HG03439 (cell line): ENCODE data around the gene MOB1A.
"Not testable (repeated sequence)": the region's sequence is repeated elsewhere in the genome, so short reads cannot be mapped to it uniquely, and the experiment has no call there.

Source experiments
- ATAC-seq: cut with Tn5 transposase; IDR thresholded peaks from one replicate; pipeline ENCODE4 v1.9.1; 2021; ENCODE audit warnings: mild to moderate bottlenecking, moderate library complexity; ENCODE audit not compliant: unreplicated experiment

Gene MOB1A

GRCh38 chr2:74178211-74179062 lies at the start of gene MOB1A:
Gene MOB1A (minus strand): TSS chr2:74178879. CDS start chr2:74178674, 205 bp downstream.
- peak; percentile 82 for ATAC-seq

- no peak for ATAC-seq
These were observed 49.0 kb upstream of the MOB1A start for GRCh38 chr2:74227646-74228045.

- ATAC-seq: no peak
These were observed 48.1 kb upstream of the MOB1A start for GRCh38 chr2:74226648-74227213.

DNA sequence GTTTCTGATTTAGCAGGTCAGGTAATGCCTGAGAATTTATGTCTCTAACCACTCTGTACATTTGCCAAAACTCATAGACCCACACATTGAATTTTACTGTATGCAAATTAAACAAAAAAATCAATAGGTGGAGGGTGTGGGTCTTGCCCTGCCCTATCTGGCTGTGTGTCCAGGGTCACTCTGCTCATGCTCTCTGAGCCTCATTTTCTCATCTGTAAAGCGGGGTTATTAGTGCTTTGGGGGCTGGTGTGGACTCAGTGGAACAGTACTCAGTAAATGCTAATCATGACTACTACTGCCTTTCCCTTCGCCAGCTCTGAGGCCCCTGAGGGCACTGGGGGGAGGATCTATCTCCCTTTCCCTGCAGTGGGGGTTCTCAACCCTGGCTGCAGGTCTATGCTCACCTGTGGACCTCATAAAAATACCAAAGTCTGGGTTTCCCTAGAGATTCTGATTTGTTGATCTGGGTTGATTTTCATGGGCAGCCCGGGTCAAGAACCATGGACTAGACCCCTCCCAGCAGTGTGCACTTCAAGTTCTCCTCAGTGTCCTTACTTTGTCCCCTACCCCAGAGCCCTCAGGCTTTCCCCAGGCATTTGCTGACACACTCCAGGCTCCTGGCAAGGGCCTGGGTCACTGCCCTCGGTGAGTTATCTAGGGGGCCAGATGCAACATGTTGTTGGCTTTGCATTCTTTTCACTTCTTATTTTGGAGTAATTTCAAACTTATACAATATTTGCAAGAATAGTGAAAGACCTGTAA lies 47.2 kb upstream of the MOB1A start:
- no peak for ATAC-seq

DNA sequence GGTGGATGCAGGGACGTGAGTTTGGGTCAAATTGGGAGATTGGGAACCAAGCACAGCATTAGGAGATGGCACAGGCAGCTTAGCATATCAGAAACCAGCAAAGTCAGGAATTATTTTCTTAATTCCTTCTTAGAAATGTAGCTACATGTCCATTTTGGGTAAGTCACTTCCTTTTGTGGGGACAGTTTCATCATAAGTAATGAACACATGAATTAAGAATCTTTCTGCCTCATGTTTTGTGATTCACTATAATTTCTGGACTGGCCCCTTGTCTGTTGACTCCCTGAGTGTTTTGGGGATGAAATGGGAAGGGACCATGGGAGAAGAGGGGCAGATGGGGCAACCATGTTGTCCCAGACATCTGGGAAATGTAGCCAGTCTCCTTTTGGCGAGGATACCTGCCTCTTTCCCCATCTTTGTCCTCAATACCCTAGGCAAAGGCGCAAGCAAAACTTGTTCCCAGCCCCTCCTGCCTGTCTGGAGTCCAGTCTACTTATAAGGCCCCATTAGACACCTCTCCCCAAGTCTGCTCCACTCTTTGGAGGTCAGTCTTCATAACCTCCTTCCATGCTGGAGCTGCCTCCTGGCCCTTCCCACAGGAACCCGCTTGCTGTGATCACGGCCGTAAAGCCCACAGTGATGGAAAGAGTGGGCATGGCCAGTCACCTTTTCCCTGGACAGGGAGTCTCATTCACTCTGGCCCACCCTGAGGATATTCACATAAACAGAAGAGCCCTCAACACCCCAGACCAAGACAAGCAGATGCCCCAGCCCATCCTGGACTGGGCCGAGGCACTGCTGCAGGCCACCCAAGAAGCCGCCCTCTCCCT lies 45.5 kb upstream of the MOB1A start:
- ATAC-seq: no peak

DNA sequence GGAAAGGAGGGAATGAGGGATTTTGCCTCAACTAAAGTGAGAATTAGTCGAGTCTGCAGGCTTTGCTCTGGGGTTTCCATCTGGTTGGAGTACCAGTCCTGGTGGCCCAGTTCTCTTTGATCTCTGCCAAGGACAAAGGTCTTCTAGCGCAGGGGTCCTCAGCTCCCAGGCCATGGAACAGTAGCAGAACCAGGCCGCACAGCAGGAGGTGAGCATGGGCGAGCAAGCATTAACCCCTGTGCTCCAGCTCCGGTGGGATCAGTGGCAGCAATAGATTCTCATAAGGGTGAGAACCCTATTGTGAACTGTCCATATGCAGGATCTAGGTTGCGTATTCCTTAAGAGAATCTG lies 43.6 kb upstream of the MOB1A start:
- ATAC-seq: no peak

DNA sequence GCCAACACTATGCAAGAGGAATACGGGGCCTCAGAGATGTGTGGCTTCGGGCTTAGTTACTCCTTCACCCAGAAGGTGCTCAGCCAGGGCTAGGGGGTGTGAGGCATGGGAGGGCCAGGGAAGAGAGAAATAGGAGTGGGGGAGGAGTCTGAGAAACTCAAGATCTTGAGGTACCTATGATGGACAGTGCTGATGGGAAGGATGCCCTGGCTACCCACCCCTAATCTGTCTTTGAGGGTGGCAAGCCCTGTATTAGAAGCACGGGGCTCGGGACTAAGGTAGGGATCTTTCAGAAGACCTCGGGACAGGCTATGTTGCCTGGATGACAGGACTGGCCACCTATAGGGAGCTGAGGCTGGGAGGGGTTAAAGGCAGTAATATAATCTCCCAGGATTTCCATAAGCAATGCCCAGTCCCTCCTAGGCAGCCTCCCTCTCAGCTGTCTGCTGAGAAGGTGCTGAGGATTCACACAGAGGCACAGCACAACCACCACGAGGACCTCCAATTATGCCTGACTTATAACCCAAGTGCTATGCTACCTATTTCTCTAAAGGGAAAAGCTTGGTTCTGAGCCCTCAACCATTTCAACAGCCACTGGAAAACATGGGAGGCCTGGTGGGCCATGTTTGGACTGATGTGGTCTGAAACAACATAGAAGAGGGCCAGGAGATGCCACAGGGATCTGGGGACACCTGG lies 43.1 kb upstream of the MOB1A start:
- ATAC-seq: no peak

- no peak for ATAC-seq
These were observed 42.4 kb upstream of the MOB1A start for GRCh38 chr2:74221091-74221490.

DNA sequence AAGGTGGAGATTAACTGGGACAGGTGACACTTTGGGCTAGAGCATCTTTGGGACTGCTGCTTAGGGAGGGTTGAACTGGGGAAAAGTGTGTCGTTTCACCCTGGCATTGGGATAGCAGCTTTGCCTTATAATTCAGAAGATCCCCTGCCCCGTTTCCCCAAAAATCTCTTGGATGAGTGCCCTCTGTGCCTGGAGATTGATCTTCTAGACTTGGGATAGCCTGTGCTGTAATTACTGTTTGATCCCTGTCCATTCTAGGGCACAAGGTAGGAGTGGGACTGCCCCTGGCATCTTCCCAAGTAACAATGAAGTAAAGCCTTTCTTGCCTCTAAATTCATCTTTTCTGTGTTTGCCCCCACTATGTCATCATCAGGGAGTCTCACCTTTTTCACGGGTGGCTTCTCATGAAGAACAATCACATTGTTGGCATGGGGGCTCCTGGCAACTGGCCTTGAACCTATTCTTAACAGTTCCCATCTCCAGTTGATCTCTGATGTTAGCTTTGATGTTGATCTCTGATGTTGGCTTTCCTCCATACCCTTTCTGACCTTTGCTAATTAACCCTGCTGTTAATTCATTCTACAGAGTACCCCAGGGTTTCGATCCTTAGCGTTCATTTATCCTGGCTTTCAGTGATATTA lies 41.3 kb upstream of the MOB1A start:
- no peak for ATAC-seq

DNA sequence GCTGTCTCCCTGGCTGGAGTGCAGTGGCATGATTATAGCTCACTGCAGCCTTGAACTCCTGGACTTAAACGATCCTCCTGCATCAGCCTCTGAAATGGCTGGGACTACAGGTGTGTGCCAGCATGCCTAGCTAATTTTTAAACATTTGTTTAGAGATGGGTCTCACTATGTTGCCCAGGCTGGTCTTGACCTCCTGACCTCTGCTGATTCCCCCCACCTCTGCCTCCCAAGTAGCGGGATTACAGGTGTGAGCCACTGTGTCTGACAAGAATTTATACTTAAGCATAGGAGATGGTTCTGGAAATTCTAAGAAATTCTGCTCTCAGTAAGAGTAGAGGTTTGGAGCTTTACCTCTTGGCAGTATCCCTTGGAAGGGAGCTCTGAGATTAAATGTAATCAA lies 38.0 kb upstream of the MOB1A start:
- ATAC-seq: no peak

- ATAC-seq: not testable (repeated sequence)
These were observed 37.1 kb upstream of the MOB1A start for GRCh38 chr2:74215771-74216170.

DNA sequence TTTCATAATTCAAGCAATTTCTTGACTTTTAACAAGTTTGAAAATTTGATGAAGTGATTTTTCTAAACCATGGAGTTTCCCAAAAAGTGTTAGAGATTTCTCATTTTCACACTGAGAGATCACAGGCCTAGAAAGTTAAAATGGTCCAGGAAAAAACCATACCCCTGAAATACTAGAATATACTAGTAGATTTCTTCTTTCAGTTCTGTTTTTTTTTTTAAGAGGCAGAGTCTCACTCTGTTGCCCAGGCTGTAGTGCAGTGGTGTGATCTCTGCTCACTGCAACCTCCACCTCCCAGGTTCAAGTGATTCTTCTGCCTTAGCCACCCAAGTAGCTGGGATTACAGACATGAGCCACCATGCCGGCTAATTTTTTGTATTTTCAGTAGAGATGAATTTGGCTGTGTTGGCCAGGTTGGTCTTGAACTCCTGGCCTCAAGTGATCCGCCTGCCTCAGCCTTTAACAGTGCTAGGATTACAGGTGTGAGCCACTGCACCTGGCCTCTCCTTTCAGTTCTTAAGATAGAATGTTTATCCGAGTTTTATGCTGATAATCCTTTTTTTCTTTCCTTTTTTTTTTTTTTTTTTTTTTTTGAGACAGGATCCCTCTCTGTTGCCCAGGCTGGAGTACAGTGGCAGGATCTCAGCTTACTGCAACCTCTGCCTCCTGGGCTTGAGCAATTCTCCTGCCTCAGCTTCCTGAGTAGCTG lies 34.2 kb upstream of the MOB1A start:
- no peak for ATAC-seq

GRCh38 chr2:74206180-74206688 lies 27.6 kb upstream of the MOB1A start:
- ATAC-seq: peak; percentile 63

DNA sequence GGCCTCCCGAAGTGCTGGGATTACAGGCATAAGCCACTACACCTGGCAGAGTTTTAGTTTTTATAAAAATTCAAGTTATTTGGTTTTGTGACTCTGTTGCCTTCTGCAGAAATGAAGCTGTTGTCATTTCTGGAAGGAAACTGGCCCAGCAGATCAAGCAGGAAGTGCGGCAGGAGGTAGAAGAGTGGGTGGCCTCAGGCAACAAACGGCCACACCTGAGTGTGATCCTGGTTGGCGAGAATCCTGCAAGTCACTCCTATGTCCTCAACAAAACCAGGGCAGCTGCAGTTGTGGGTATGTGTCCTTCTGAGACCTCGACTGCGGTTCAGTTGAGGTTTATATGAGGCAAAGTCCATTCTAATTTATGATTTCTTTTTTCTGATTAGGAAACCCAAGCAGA lies 26.9 kb upstream of the MOB1A start:
- ATAC-seq: peak; percentile 13

- no peak for ATAC-seq
These were observed 26.4 kb upstream of the MOB1A start for GRCh38 chr2:74205113-74205512.

- no peak for ATAC-seq
These were observed 25.8 kb upstream of the MOB1A start for GRCh38 chr2:74204436-74204835.

DNA sequence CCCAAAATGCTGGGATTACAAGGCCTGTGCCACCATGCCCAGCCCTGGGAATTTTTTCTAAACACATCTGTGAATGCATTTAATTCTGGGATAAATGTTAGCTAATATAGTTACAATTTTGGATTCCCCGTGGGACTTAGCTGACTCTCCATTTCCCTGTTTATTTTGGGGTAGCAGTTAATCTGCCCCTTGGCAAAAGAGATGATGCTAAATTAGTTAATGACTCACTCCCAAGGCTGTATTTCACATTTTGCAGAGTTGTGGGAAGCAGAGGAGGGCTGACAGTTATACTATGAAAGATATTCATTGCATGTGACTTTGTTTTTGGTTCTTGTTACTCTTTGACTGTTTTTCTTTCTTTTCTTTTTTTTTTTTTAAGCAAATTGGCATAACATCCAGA lies 22.9 kb upstream of the MOB1A start:
- no peak for ATAC-seq

DNA sequence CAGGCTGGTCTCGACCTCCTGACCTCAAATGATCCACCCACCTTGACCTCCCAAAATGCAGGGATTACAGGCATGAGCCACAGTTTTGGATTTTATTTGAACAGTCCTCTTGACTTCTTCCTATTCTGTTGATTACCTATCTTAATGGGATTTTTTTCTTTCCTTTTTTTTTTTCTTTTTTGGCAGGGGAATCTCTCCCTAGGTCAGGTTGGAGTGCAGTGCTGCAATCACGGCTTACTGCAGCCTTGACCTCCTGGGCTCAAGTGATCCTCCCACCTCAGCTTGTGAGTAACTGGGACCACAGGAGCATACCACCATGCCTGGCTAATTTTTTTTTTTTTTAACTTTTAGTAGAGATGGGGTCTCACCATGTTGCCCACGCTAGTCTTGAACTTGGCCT lies 22.5 kb upstream of the MOB1A start:
- no peak for ATAC-seq

DNA sequence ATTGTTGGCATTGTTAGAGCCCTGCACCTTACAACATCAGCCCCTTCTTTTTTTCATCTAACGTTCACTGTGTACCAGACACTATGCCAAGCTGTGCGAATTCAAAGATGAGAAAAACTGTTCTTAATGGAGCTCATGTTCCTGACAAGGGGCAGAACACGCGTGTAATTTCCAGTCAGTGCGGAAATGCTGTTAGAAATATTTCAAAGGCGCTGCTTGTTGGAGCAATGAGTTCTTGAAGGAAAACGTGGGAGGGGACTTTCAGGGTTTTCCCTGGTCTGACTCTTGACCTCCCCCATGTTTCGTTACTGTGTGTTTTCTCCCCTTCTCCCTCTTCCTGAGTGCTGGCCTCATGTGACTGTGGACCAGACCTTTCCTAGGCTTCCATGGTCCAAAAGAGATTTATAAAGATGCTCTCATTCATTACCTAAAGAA lies 21.2 kb upstream of the MOB1A start:
- no peak for ATAC-seq
